CD4-positive, alpha-beta memory T cell (primary cell): ENCODE results near the gene TMEM198. TPM values are rescaled to one million over a fixed set of nuclear protein-coding genes. Genes with fewer than 3 reads are reported as not detected.

Experiments
- CTCF ChIA-PET: fragments of 350-600 bp; sonication (Branson Sonifier 250); formaldehyde crosslinking; loops from one replicate; lab custom pipeline; 2021; ENCODE audit warnings: inconsistent platforms; ENCODE audit not compliant: partially characterized antibody; lab: Charles Lee
- POLR2A ChIA-PET: fragments of 350-600 bp; sonication (Branson Sonifier 250); formaldehyde crosslinking; loops from one replicate; lab custom pipeline; 2021; ENCODE audit not compliant: partially characterized antibody; lab: Charles Lee
- DNase-seq, 5 donors: peaks; one replicate each; pipeline versions ENCODE4 v3.0.0 to v3.0.0-alpha.2; 2020 to 2022; ENCODE audit warnings: mixed read lengths in 1 of 5
- H3K27ac ChIP-seq: one replicate; pipeline ENCODE4 v1.7.0; 2013; ENCODE audit warnings: low read depth, low read length
- H3K27me3 ChIP-seq: 2 replicates; pipeline ENCODE4 v1.7.0; 2013; ENCODE audit warnings: mild to moderate bottlenecking, low read length, moderate library complexity; ENCODE audit not compliant: insufficient read depth
- H3K36me3 ChIP-seq: 2 replicates; pipeline ENCODE4 v1.7.0; 2013; ENCODE audit warnings: mild to moderate bottlenecking, low read length, moderate library complexity; ENCODE audit not compliant: insufficient read depth
- H3K4me1 ChIP-seq: 2 replicates; pipeline ENCODE4 v1.7.0; 2013; ENCODE audit warnings: mild to moderate bottlenecking, low read length, moderate library complexity; ENCODE audit not compliant: insufficient read depth
- H3K4me3 ChIP-seq, 2 donors: one replicate each; pipeline ENCODE4 v1.7.0; 2013; ENCODE audit warnings: low read length in 2 of 2, mild to moderate bottlenecking in 1 of 2
- H3K9me3 ChIP-seq, 2 donors: one replicate each; pipeline ENCODE4 v1.7.0; 2013; ENCODE audit warnings: low read length in 2 of 2, control low read depth in 1 of 2; ENCODE audit not compliant: control insufficient read depth in 1 of 2
- H3K27ac Mint-ChIP-seq, 7 donors: one replicate each; pipeline ENCODE4 v1.8.0; 2020 to 2021; ENCODE audit warnings: mixed read lengths in 7 of 7, mild to moderate bottlenecking in 6 of 7, inconsistent platforms in 3 of 7, moderate library complexity in 3 of 7
- H3K27me3 Mint-ChIP-seq, 2 donors: one replicate each; pipeline ENCODE4 v1.8.0; 2020 to 2021; ENCODE audit warnings: mixed read lengths in 2 of 2
- H3K36me3 Mint-ChIP-seq, 2 donors: one replicate each; pipeline ENCODE4 v1.8.0; 2020 to 2021; ENCODE audit warnings: mixed read lengths in 2 of 2, inconsistent platforms in 1 of 2, mild to moderate bottlenecking in 1 of 2
- H3K4me1 Mint-ChIP-seq, 4 donors: one replicate each; pipeline ENCODE4 v1.8.0; 2020 to 2021; ENCODE audit warnings: mixed read lengths in 4 of 4, mild to moderate bottlenecking in 1 of 4
- H3K4me3 Mint-ChIP-seq, 8 donors: one replicate each; pipeline ENCODE4 v1.8.0; 2020 to 2021; ENCODE audit warnings: mixed read lengths in 8 of 8, mild to moderate bottlenecking in 7 of 8, moderate library complexity in 6 of 8, inconsistent platforms in 3 of 8
- H3K9me3 Mint-ChIP-seq, 8 donors: one replicate each; pipeline ENCODE4 v1.8.0; 2020 to 2021; ENCODE audit warnings: mixed read lengths in 8 of 8, mild to moderate bottlenecking in 5 of 8, inconsistent platforms in 3 of 8, moderate library complexity in 1 of 8
- intact Hi-C: fragments of 100-400 bp; cut with micrococcal nuclease; formaldehyde crosslinking; loops from one replicate; pipeline ENCODE4 v1.15.1; 2023
- polyA plus RNA-seq, 2 donors: library from polyadenylated mRNA; unstranded; fragments of 300-500 nt; fragmentation: Illumina TruSeq; gene quantifications; one replicate each; pipeline ENCODE4 v1.2.3, GENCODE V29; 2021
- total RNA-seq, 2 experiments: library from RNA; stranded (reverse); gene quantifications; one replicate each; pipeline ENCODE4 v1.2.3, GENCODE V29; 2021

Gene TMEM198
- total and polyA plus RNA-seq, 4 experiments from 2014 or later = 0.67 to 0.76 TPM; not detected in 2

- H3K27me3 Mint-ChIP-seq = peaks cover 24 to 42% of the 10 kb centered on the region in 2 donors
- H3K27ac Mint-ChIP-seq = no peak overlapping the region
- no peak overlapping the region for H3K4me3 ChIP-seq
- H3K9me3 Mint-ChIP-seq = no peaks in the 10 kb centered on the region
- POLR2A ChIA-PET = no interaction called here
- H3K4me1 Mint-ChIP-seq = peaks cover 0 to 3% (median under 1%) of the 10 kb centered on the region in 4 donors
- intact Hi-C loops = no loop called here
- H3K27ac ChIP-seq = no peak overlapping the region
- DNase-seq = no peak
- H3K27me3 ChIP-seq = peaks cover 15% of the 10 kb centered on the region
- H3K4me3 Mint-ChIP-seq = no peak overlapping the region
- H3K9me3 ChIP-seq = no peaks in the 10 kb centered on the region
- no peaks in the 10 kb centered on the region for H3K36me3 Mint-ChIP-seq
- CTCF ChIA-PET = no interaction called here
- H3K4me1 ChIP-seq = peaks cover 3% of the 10 kb centered on the region
- no peaks in the 10 kb centered on the region for H3K36me3 ChIP-seq
Observed at GRCh38 chr2:219567791-219568361, 24.0 kb downstream of the TMEM198 start.

- Mint-ChIP-seq H3K36me3 (no peaks in the 10 kb centered on the region), H3K4me1 (peaks cover 0 to 3% (median under 1%) of the 10 kb centered on the region in 4 donors), H3K27me3 (peaks cover 24 to 40% of the 10 kb centered on the region in 2 donors), H3K4me3 (peak overlapping the region in 3 of 8 donors; percentile 5 to 35 (median 26)), H3K27ac (no peak overlapping the region), H3K9me3 (no peaks in the 10 kb centered on the region)
- CTCF ChIA-PET = interaction anchor here (0.8 kb wide), 1 partner anchor 9 kb away, joined by 4 read pairs; no protein-coding TSS in a partner anchor
- Histone ChIP-seq H3K9me3 (no peaks in the 10 kb centered on the region), H3K36me3 (no peaks in the 10 kb centered on the region), H3K4me1 (peaks cover 3% of the 10 kb centered on the region), H3K4me3 (no peak overlapping the region), H3K27ac (no peak overlapping the region), H3K27me3 (peaks cover 15% of the 10 kb centered on the region)
- intact Hi-C loops = no loop called here
- DNase-seq = no peak
- POLR2A ChIA-PET = interaction anchor here (0.7 kb wide), 1 partner anchor 113 kb away, joined by 3 read pairs; no protein-coding TSS in a partner anchor
Observed at GRCh38 chr2:219569041-219569440, 25.2 kb downstream of the TMEM198 start.

- H3K27ac ChIP-seq = no peak overlapping the region
- intact Hi-C loops = no loop called here
- no peak overlapping the region for H3K27ac Mint-ChIP-seq
- peak overlapping the region in 5 of 8 donors; percentile 32 to 54 (median 44) for H3K4me3 Mint-ChIP-seq
- no peaks in the 10 kb centered on the region for H3K36me3 Mint-ChIP-seq
- H3K27me3 Mint-ChIP-seq = peaks cover 22 to 36% of the 10 kb centered on the region in 2 donors
- H3K4me3 ChIP-seq = no peak overlapping the region
- no peak for DNase-seq
- peaks cover 15% of the 10 kb centered on the region for H3K27me3 ChIP-seq
- ChIA-PET POLR2A (no interaction called here), CTCF (no interaction called here)
- H3K4me1 Mint-ChIP-seq = peaks cover 0 to 3% (median 0%) of the 10 kb centered on the region in 4 donors
- peaks cover 3% of the 10 kb centered on the region for H3K4me1 ChIP-seq
- H3K9me3 Mint-ChIP-seq = no peaks in the 10 kb centered on the region
- no peaks in the 10 kb centered on the region for H3K36me3 ChIP-seq
- H3K9me3 ChIP-seq = no peaks in the 10 kb centered on the region
Observed at GRCh38 chr2:219569635-219570034, 25.8 kb downstream of the TMEM198 start.

GRCh38 chr2:219570194-219570923 lies 26.5 kb downstream of the TMEM198 start:
- intact Hi-C loops = no loop called here
- H3K27me3 Mint-ChIP-seq = peaks cover 24 to 42% of the 10 kb centered on the region in 2 donors
- Histone ChIP-seq H3K27me3 (peaks cover 15% of the 10 kb centered on the region), H3K4me1 (peaks cover 3% of the 10 kb centered on the region), H3K27ac (no peak overlapping the region), H3K4me3 (peak overlapping the region in 1 of 2 donors; percentile 9), H3K36me3 (no peaks in the 10 kb centered on the region), H3K9me3 (no peaks in the 10 kb centered on the region)
- POLR2A ChIA-PET = interaction anchor here (0.7 to 1.1 kb wide), 3 partner anchors 19 to 27 kb away, joined by 3 to 4 read pairs (median 3); partner anchors contain the start of genes CHPF and STK11IP
- no peak for DNase-seq
- H3K9me3 Mint-ChIP-seq = no peaks in the 10 kb centered on the region
- CTCF ChIA-PET = interaction anchor here (1.5 to 3.9 kb wide), 2 partner anchors 8 to 10 kb away, joined by 5 to 19 read pairs; no protein-coding TSS in a partner anchor
- no peak overlapping the region for H3K27ac Mint-ChIP-seq
- peak overlapping the region in 5 of 8 donors; percentile 27 to 63 (median 44) for H3K4me3 Mint-ChIP-seq
- H3K4me1 Mint-ChIP-seq = peaks cover 0 to 3% (median 0%) of the 10 kb centered on the region in 4 donors
- H3K36me3 Mint-ChIP-seq = no peaks in the 10 kb centered on the region

GRCh38 chr2:219570924-219571310 lies 27.1 kb downstream of the TMEM198 start:
- peaks cover 27 to 46% of the 10 kb centered on the region in 2 donors for H3K27me3 Mint-ChIP-seq
- Histone ChIP-seq H3K4me3 (peak overlapping the region in 1 of 2 donors; percentile 9), H3K9me3 (no peaks in the 10 kb centered on the region), H3K27me3 (peaks cover 15% of the 10 kb centered on the region), H3K36me3 (no peaks in the 10 kb centered on the region), H3K4me1 (peaks cover 3% of the 10 kb centered on the region), H3K27ac (no peak overlapping the region)
- POLR2A ChIA-PET = interaction anchor here (0.7 to 1.1 kb wide), 3 partner anchors 20 to 28 kb away, joined by 3 to 4 read pairs (median 3); partner anchors contain the start of genes CHPF and STK11IP
- CTCF ChIA-PET = interaction anchor here (1.5 to 3.9 kb wide), 2 partner anchors 8 to 10 kb away, joined by 5 to 19 read pairs; no protein-coding TSS in a partner anchor
- peaks cover 0 to 3% (median 0%) of the 10 kb centered on the region in 4 donors for H3K4me1 Mint-ChIP-seq
- H3K27ac Mint-ChIP-seq = no peak overlapping the region
- no peak for DNase-seq
- no peaks in the 10 kb centered on the region for H3K9me3 Mint-ChIP-seq
- H3K36me3 Mint-ChIP-seq = no peaks in the 10 kb centered on the region
- intact Hi-C loops = no loop called here
- H3K4me3 Mint-ChIP-seq = no peak overlapping the region

GRCh38 chr2:219571311-219572236 lies 27.7 kb downstream of the TMEM198 start, which contains the start of gene OBSL1:
TSS of gene OBSL1 (minus strand) at chr2:219571539. CDS start at chr2:219571232, 307 bp downstream.
- Mint-ChIP-seq H3K4me3 (peak within 1 kb of the TSS in 6 of 8 donors; percentile 1 to 68 (median 24)), H3K36me3 (no peaks in the 10 kb centered on the region), H3K27ac (no peak within 1 kb of the TSS), H3K9me3 (no peaks in the 10 kb centered on the region), H3K4me1 (peaks cover 0 to 3% (median 0%) of the 10 kb centered on the region in 4 donors), H3K27me3 (peaks cover 27 to 45% of the 10 kb centered on the region in 2 donors)
- Histone ChIP-seq H3K4me3 (peak within 1 kb of the TSS in 1 of 2 donors; percentile 9), H3K27ac (no peak within 1 kb of the TSS), H3K36me3 (no peaks in the 10 kb centered on the region), H3K27me3 (peaks cover 15% of the 10 kb centered on the region), H3K4me1 (peaks cover 3% of the 10 kb centered on the region), H3K9me3 (no peaks in the 10 kb centered on the region)
- intact Hi-C loops = no loop called here
- no peak for DNase-seq
- ChIA-PET POLR2A (interaction anchor here (0.7 to 1.1 kb wide), 3 partner anchors 20 to 28 kb away, joined by 3 to 4 read pairs (median 3); partner anchors contain the start of genes CHPF and STK11IP), CTCF (interaction anchor here (1.5 to 3.9 kb wide), 2 partner anchors 9 to 11 kb away, joined by 5 to 19 read pairs; no protein-coding TSS in a partner anchor)
